ENCODE results near the gene TGM2. TPM values are rescaled to one million over a fixed set of nuclear protein-coding genes. Genes with fewer than 3 reads are reported as not detected.

TGM2 gene
- total RNA-seq, 4 donors from 2014 or later, result 3.7 to 6.2 (median 4.6) TPM

DNA sequence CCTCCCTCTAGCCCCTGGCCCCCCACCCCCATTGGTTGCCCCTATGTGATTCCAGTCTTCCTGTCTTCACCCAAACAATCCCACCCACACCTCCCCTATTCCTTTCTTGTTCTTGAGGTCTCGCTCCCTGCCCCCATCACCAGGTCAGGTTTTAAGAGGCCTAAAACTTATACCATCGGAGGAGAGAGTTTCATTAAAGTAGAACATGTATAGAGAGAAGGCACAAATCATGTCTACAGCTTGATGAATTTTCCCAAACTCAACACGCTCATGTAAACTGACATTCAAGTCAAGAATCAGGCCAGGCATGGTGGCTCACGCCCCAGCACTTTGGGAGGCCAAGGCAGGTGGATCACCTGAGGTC lies 44.5 kb downstream of the TGM2 start:
- 96 to 98% methylated on average over 4 of the region's 4 CpGs for WGBS, 2 donors
- peak in 1 of 2 donors; percentile 34 for DNase-seq (ENCODE audit: low spot score in 2 of 2)
- TF ChIP-seq POLR2A (IDR thresholded peaks at IDR 0.05) (no peak), CTCF (IDR thresholded peaks at IDR 0.05) (no peak)
- H3K4me3 ChIP-seq (ENCODE audit: low read depth, poor library complexity, severe bottlenecking), result no peak overlapping the region
- intact Hi-C loops (cut with DNase I; ENCODE audit: low total_unique reads), result no loop called here

DNA sequence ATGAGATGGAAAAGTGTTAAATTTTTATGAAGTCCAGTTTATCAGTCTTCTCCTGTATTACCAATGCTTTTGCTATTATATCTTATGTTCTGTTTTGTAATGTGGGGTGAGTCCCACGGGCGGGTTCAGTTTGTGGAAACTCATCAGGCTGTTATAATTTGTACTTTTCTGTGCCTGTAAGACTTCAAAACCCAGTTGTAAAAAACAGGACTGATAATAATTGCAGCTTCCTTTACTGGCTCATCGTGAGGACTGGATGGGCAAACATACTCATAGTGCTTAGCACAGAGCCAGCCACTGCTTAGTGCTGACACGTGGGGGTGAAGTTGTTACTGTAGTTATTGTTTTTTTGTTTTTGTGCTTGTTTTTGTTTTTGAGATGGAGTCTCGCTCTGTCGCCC lies 45.6 kb downstream of the TGM2 start:
- TF ChIP-seq CTCF (IDR thresholded peaks at IDR 0.05) (no peak), POLR2A (IDR thresholded peaks at IDR 0.05) (no peak)
- H3K4me3 ChIP-seq (ENCODE audit: low read depth, poor library complexity, severe bottlenecking), result no peak overlapping the region
- DNase-seq (ENCODE audit: low spot score in 2 of 2), result peak; percentile 19 to 29
- WGBS, 2 donors, result 58 to 66% methylated on average over 6 of the region's 6 CpGs
- intact Hi-C loops (cut with DNase I; ENCODE audit: low total_unique reads), result no loop called here

DNA sequence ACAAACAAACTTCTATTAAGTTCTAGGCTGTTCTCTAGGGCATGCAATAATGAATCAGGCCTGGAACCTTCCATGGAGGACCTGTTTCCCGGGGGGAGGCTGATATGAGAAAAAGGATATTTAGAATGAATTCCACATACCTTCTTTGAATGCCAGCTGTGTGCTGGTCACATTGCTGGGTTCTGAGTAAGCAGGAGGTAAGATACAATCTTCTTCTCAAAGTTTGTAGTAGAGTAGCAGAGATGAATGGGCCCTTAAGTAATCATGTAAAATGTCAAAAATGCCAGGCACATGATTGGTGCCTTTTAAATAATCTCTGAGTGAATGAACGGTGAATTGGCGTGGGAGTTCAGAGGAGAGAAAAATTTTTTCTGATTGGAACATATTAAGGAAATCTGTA lies 47.4 kb downstream of the TGM2 start:
- peak in 1 of 2 donors; percentile 10 for DNase-seq (ENCODE audit: low spot score in 2 of 2)
- intact Hi-C loops (cut with DNase I; ENCODE audit: low total_unique reads), result no loop called here
- H3K4me3 ChIP-seq (ENCODE audit: low read depth, poor library complexity, severe bottlenecking), result no peak overlapping the region
- TF ChIP-seq POLR2A (IDR thresholded peaks at IDR 0.05) (no peak), CTCF (IDR thresholded peaks at IDR 0.05) (no peak)
- WGBS, 2 donors, result 79 to 83% methylated on average over 3 of the region's 3 CpGs

DNA sequence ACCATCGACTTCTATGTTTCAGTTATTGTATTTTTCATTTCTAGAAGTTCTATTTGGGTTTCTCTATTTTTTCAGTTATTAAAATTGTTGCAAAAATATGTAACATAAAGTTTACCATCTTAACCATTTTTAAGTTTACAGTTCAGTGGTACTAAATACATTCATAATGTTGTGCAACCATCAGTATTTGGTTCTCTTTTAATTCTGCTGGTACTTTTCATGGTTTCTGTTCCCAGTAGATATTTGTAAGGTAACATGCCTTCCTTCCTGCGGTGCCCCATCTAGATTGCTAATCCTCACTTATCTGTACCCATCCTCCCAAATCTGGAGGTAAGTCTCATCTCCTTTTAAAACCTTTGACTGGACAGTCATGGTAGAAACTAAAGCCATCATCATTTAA lies 47.9 kb downstream of the TGM2 start:
- WGBS, 2 donors, result 90 to 97% methylated on average over 2 of the region's 2 CpGs
- no peak for TF ChIP-seq CTCF (IDR thresholded peaks at IDR 0.05)
- no peak for TF ChIP-seq POLR2A (IDR thresholded peaks at IDR 0.05)
- no peak for DNase-seq (ENCODE audit: low spot score in 2 of 2)
- no peak overlapping the region for H3K4me3 ChIP-seq (ENCODE audit: low read depth, poor library complexity, severe bottlenecking)
- intact Hi-C loops (cut with DNase I; ENCODE audit: low total_unique reads), result no loop called here

DNA sequence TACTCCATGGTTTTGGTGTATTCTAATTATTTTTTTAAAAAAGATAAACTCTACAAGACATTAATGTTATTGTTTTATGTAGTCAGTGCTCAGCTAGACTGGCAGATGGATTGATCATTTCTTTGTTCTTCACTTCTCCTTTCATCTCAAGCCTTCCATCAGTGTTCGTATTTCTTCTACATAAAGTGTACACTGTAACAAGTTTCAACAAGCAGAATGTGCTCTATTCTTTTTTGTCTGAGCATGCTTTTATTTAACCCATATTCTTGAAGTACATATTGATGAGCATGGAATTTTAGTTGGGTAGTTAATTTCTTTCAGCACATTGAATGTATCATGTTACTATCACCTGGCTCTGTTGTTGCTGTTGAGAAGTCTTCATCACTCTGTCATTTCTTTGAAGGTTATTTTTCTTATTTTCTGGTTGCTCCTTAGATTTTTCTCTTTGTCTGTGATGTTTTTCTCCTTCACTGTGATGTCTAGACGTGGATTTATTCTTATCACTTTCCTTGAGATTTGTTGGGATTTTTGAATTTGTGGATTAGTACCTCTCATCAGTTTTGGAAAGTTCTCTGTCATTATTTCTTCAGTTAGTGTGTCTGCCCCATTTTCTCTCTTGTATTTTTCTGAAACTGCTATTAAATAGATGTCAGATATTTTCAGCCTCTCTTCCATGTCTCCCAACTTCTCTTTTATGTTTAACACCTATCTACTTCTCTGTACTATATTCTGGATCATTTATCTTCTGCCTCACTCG lies 48.5 kb downstream of the TGM2 start:
- H3K4me3 ChIP-seq (ENCODE audit: low read depth, poor library complexity, severe bottlenecking), result no peak overlapping the region
- intact Hi-C loops (cut with DNase I; ENCODE audit: low total_unique reads), result no loop called here
- 49 to 57% methylated on average over 3 of the region's 3 CpGs for WGBS, 2 donors
- DNase-seq (ENCODE audit: low spot score in 2 of 2), result no peak
- no peak for TF ChIP-seq POLR2A (IDR thresholded peaks at IDR 0.05)
- no peak for TF ChIP-seq CTCF (IDR thresholded peaks at IDR 0.05)

DNA sequence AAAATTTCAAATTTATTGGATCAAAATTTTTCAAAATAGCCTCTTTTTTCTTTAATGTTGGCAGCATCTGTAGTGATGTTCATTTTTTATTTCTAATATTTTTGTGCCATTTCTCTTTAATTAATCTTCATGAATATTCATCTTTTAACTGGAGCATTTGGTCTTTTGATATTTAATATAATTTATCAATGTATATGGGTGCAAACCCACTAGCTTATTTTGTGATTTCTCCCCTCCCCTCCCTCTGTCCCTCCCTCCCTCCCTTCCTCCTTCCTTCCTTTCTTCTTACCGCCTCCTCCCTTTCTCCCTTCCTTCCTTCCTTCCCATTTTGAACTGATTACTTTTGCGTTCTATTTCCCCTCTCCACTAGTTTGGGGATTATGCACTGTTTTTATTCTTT lies 49.2 kb downstream of the TGM2 start:
- no peak for DNase-seq (ENCODE audit: low spot score in 2 of 2)
- TF ChIP-seq POLR2A (IDR thresholded peaks at IDR 0.05) (no peak), CTCF (IDR thresholded peaks at IDR 0.05) (no peak)
- 58% methylated on average over 2 of the region's 2 CpGs for WGBS, 2 donors
- no peak overlapping the region for H3K4me3 ChIP-seq (ENCODE audit: low read depth, poor library complexity, severe bottlenecking)
- intact Hi-C loops (cut with DNase I; ENCODE audit: low total_unique reads), result no loop called here
